GM21737 (cell line): ENCODE results near the gene ANKS1B.

Experiments used
- ATAC-seq: cut with Tn5 transposase; IDR thresholded peaks from one replicate; pipeline ENCODE4 v1.9.1; 2021; ENCODE audit warnings: mild to moderate bottlenecking, moderate library complexity; ENCODE audit not compliant: unreplicated experiment

Gene ANKS1B

DNA sequence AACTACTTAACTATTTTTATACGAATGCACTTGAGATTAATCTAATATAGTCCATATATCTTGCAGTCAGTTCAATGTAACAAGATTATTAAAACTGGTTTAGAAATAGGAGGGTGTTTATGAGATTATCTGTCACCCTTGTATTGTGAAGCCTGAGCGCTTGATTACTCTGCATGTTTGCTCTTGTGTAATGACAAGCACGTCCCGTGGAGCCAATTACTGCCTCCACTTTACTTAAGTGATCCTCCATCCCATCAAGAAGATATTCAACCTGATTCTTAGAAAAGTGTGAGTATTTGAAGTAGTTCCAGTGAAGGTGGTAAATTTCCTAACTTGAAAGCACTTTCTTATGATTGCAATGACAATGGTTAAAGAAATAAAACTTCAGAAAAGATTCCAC lies 752.4 kb downstream of the ANKS1B start:
- no peak for ATAC-seq

DNA sequence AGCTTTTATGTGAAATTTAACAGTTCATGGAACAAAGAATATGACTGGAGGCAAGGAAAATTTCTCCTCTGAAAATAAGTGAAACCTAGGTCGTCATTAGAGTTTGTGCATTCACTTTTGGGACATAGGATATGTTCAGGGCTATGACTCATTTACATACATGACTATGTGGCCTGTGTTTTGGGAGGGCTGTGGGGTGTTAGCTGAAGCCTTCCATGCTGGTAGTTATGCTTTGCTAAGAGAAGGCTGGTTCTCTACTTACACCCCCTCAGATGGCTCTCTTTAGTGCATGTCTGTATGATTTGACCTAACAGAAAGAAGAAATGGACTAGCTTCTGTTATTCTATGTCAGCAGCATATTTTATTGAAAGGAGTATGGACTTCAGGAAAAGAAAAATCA lies 753.7 kb downstream of the ANKS1B start:
- no peak for ATAC-seq

DNA sequence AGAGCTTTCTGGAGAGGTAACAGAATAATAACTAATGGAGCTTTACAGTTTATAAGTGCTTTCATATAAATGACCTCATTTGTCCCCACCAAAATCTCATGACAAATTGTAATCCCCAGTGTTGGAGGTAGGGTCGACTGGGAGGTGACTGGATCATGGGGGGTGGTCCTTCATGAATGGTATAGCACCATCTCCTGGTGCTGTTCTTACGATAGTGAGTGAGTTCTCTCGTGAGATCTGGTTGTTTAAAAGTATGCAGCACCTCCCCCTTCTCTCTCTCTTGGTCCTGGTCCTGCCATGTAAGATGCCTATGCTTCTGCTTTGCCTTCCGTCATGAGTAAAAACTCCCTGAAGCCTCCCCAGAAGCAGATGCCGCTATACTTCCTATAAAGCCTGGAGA lies 760.5 kb downstream of the ANKS1B start:
- no peak for ATAC-seq

DNA sequence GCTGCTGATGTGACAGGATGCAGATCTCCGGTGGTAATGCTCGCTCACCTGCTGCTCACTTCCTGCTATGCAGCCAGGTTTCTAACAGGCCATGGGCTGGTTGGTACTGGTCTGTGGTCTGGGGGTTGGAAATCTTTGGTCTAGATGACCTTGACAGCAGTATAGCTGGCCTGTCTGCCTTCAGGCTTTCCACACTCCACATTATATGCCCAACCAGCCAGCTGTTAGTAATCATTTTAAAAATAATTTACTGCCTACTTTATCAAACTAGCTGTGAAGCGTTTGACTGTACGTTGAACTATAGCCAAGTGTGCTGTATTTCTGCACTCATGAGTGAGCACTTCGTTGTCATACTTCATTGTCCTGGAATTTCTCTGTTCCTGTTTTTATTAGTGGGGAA lies 761.2 kb downstream of the ANKS1B start:
- ATAC-seq = no peak

DNA sequence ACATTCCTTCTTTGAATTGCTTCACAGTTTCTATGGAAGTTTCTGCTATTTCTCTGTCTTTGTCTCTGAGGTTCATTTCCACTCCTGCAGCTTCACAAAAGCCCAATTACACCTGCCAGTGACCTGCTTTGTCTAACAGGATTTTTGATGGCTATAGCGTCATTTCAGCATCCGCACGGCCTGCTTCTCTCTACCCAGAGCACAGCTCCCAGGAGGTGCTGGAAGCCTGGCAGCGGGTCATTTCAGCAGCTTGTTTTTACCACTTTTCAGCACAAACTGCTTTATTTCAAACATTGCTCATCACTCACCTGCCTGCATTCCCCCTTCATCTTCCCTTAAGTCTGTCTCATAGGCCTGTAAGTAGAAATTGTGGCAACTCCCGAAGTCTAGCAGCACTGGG lies 771.7 kb downstream of the ANKS1B start:
- no peak for ATAC-seq

DNA sequence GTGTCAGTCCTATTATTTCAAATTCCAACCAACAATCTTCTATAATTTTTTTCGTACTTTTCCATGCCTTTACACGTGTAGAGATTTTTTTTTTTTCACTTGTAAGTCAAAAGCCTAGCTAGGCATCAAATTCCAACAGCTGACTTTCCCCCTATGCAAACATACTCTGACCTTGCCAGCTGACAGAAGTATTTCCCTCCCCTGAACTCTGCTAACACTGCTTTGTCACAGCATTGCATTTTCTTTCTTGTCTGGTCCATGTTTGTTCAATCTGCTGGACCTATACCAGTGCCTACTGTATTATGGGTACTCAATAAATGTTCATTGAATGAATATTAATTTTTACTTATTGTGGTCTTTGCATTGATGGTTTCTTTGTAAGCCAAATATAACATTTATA lies 772.5 kb downstream of the ANKS1B start:
- ATAC-seq = no peak

DNA sequence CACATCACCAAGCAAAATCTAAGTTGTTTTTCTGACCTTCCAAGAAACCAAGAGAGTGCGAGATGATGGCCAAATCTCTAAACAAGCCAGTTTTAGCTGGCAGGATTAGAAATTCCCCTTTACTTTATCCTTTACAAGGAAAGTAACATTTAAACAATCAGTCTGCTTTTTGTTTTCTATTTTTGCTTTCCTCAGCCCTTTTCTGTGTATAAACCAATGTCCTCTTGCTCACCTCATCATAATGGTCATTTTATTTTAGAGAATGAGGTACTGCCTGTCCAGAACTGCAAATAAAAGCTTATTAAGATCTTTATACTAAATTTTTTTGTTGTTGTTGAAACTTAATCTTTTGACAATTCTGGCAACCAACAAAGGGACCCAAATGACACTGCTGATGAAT lies 779.6 kb downstream of the ANKS1B start:
- no peak for ATAC-seq

DNA sequence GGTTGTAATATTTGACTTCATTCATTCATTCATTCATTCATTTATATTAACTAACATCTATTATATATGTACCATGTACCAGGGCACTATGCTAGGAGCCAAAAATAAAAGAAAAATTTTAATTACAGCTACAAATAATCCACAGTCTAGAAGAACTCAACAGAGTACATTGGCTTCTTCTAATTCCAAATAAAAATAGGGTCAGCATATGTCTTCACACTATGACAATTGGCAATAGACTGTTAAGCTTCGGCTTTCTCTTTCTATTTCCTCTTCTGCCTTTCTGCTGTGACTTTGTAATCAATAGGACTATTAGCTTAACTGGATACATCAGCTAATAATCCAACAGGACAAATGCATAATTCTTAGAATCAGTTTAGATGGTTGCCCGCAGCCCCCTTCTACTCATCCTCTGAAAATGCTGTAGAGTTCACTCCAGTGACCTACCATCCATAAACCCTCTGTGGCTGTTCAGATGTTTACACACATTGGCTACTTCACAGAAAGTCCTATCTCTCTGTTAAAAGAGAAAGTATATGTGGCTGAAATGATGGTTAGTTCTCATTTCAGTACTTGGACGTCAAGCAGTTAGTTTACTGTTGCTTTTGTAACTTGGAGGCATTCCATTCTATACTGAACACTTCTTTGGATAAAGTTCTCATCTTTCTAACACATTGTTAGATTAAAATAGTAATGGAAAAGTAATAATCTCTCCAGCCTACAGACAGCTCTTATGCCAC lies 782.7 kb downstream of the ANKS1B start:
- no peak for ATAC-seq

DNA sequence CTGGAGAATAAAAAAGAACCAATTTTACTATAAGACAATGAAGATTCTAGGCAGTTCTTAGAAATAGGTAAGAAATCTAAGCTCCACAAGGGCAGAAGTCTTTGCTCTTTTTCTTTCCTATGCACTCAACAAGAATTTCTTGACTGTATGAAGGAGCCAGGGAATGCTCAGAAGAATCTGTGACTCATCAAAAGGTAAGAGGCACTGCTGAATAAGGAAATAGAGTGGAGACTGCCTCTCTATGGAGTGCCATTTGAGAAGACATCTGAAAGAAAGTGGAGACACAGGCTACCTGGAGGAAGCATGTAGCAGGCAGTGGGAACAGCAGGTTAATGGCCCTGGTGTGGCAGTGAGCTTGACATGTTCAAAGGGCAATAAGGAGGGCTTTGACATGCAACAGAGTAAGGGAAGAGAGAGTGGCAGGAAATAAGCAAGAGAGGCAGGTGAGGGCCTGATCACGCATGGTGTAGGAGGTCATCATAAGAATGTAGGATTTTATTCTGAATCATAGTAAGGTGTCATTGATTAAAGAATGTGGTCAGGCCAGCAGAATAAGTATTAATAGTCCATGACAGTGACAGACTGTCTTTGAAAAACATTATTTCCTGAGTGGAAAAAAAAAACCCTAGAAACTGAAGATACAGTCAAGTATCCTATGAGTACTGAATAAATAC lies 783.9 kb downstream of the ANKS1B start:
- no peak for ATAC-seq

DNA sequence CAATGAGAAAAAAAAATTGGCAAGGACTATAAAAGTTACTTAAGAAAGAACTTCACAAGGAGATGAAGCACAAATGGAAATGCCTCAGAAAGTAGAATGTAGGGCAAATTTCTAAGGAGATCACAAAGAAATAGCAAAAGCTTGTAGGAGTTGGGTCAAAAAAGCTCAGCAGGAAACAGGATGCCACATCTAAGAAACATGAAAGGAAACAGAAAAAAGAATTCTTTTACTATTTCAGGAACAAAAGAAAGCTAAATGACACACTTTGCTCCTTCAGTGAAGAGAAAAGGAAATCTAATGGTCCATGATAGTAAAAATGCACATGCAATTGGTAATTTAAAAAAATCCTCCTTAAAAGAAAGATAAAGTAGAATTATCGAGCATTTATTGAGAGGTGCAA lies 789.3 kb downstream of the ANKS1B start:
- ATAC-seq = no peak

DNA sequence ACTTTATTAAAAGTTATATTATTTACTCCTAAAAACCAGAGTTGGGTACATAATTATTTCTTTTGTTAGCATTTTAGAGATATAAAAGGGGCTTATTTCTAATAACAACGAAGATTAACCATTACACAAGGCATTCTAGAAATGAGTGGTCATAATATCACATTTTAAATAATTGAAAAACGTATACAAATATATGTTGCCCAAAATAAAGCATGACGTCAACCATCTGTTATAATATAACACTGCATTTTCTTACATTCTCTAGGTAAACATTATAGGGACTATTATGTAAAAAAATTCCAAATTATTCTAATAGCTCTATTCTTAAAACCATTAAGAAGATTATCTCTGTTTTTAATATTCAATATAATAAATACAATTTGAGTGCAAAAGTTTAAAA lies 792.2 kb downstream of the ANKS1B start:
- ATAC-seq = no peak

DNA sequence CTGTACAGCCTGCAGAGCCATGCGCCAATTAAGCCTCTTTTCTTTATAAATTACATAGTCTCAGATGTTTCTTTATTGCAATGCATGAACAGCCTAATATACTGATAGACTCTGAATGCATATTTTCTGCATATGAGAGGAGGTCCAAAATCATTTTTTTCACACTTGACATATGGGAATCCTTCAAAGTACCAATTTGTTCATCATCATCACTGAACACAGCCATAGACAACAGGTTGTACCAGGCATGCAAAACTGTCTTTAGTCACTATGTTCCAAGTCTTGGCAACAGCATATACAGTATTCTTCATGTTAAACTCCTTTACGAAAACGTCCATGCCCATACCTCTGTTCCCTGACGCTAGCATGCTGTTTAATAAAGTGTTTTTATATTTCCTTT lies 807.9 kb downstream of the ANKS1B start:
- ATAC-seq = no peak

DNA sequence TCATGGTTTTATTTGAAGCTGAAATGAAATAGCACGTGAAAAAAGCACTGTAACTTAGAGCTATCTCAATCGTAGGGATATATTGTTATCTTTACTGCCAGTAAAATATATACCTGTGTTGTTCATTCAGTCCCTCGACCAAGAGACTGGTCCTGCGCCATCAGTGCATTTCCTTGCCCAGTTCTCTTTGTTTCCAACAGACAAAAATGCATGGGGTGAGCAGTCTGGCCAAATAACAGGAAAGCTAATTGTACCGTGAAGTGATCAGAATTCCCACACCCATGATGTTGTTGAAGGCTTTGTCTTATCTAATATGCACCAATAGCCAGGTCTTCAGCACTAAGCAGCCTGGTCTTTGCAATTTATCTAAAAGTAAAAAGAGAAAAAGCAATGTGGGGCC lies 814.3 kb downstream of the ANKS1B start:
- no peak for ATAC-seq

DNA sequence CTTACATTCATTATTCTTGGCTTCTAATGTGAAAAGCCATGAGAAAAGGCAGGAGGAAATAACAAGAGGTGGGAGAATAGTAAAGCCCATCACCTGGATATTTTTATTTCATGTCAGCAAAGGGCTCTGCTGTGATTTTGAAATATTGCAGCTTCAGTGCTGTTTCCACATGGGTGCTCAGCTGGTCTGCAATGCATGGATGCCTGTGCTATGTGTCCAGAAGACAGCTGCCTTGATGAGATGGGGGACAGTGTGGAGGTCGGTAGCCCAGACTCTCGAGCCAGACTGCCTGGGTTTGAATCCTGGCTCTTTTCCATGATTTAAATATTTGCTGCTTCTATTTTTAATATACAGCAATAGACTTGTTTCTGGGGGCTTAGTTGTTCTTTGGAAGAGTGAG lies 814.7 kb downstream of the ANKS1B start:
- no peak for ATAC-seq

DNA sequence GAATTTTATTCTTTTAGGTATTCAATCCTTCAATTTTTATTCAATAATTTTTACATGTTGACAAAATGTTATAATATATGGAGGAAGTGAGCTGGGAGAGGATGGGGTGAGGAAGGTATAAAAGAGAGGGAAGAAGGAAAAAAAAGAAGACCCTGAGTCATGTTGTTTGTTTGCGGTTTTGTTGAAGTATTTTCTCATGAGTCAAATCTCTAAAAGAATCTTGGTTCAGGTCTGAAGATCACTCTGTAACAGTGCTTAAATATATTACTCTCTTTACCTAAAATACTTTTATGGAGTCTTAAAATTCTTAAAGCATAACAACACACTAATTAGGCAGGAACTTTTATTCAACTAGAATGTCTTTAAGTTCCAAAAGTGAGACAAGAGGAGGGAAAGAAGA lies 826.8 kb downstream of the ANKS1B start:
- ATAC-seq = no peak

DNA sequence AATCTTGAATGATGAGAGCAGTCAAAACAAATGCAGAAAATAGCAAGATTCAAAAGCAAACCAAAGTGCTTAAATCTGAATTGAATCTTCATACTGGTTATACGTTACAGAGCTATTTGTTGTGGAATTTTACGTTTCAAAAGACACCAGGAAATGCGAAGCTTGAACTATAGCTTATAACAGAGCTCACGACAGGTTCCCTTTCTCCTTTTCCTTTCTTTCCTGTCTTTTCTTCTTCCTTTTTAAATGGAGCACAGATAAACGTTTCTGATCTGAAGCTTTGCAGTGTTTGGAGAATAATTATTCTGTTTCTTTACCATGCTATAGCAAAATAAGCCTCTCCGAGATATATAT lies 829.8 kb downstream of the ANKS1B start:
- ATAC-seq = no peak

DNA sequence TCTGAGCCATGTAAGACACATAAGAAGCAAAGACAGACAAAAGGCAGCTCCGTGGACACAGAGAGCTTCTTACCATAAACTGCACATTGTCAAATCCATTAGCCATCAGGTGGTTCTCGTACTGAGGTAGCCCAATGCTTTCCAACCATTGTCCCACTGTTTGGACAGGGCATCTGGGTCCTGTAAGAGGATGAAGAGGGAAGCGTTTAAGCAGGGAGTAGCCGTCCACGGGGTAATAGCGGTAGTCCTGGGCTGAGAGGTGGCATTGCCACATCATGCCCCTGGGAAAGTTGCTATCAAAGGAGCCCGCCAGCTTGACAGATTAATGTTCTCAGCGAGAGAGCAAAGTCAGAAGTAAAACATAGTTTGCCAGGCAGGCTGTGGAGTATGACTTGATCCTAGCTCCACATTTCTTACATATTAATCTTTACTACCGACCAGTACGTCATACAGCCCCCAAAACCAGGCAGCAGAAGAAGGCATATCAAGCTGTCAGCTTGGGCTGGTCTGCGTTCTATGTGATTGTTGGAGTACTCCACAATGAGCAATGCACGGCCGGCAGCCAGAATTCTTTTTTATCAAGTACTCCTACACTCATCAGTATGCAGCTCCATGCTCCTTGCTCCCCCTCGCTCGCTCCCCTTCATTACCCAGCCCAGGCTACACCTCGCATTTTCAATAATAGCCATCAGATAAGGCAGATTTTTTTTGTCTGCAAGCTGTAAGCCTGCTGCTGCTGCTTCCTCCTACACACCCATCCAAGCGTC lies 830.3 kb downstream of the ANKS1B start:
- no peak for ATAC-seq

DNA sequence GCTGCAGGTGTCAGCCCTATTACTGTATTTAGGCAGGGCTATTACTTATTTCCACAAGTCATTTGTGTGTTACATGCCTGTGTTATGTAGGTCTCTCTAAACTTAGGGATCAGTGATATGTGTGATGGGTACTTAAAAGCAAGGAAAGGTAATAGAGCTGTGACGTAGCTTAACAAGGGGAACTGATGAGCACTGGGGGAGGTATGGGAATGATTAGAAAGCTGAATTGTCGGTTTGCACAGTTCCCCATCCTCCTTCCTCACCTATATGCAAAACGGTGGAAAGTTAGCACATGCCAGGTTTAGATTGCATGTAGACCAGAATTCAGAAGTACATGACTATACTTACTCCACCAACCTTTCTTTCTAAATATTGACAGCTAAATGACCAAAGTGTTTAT lies 831.4 kb downstream of the ANKS1B start:
- no peak for ATAC-seq

DNA sequence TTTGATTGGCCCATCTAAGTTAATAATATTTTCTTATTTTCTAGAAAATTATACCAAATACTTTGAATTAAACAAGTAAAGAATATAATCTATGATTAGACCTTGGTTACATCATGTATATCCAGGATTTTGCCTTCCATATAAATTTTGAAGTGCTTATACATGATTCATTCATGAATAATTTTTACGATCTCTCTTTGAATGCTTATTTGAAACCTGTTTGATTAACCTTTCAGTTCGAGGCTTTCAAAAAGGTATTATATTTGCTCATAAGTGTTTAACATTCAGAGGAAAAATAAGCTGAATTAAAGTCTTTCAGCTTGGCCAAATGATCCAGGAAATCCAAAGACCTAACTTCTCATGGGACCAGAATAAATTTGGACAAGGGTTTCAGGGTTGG lies 832.4 kb downstream of the ANKS1B start:
- no peak for ATAC-seq

DNA sequence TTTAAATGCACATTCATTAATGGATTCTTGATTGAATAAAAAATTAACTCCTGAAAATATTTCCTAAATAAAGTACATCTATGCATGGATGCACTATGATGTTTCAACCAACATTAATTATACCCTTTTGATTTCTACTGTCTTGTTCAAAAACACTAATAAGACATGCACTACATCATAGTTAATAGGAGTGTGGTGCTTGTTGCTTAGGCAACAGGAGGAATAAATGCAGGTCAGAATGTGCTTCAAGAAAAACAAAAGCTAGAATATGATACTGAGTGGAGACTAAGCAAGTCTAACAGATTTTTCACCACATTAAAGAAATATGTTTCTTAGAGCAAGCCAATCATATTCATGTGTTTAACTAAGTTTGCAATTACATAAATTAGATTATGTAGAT lies 833.0 kb downstream of the ANKS1B start:
- no peak for ATAC-seq

DNA sequence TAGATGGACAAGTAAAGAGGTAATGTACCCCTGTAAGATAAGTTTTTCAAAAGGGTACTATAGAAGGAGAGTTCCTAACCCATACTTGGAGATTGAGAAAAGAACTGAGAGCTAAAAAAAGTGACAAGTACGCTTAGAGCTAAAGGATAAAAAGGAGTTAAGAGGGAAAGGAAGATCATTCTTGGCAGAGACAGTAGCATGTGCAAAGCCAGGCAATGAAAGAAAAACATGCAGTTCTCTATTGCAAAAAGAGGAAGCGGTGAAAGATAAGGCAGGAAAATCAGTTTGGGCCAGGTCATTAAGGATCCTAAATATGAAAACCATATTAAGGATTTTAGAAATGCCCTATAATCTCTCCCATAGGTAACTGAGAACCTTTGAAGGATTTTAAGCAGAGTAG lies 837.6 kb downstream of the ANKS1B start:
- no peak for ATAC-seq

DNA sequence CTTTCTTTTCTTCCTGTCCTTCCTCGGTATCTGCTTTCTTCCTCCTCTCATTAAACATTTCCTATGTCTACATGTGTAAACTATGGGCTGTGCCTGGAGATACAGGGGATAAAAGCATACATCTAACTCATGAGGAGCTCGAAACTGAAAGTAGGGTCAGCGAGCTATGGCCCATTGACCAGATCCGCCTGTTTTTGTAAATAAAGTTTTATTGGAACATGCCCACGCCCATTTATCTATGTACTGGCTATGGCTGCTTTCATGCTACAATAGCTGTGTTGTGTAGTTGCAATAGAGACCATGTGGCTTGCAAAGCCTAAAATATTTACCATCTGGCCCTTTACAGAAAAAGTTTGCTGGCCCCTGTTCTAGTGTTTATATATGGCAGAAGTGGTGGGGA lies 838.0 kb downstream of the ANKS1B start:
- no peak for ATAC-seq
